A673 (cell line): ENCODE data around the gene FECH. TPM values are rescaled to one million over a fixed set of nuclear protein-coding genes. Genes with fewer than 3 reads are reported as not detected.

Experiments used
- BruUV-seq: library from RNA; stranded (reverse); fragments of 400-500 nt; replicated peaks from 2 replicates; lab custom pipeline; 2021; lab: Mats Ljungman, UMichigan
- CTCF ChIA-PET: fragments of 300-600 bp; sonication (Branson Sonifier 250); formaldehyde crosslinking; loops from one replicate; lab custom pipeline; 2022; ENCODE audit warnings: antibody characterized with exemption; lab: Charles Lee
- POLR2A ChIA-PET: fragments of 300-600 bp; sonication (Branson Sonifier 250); formaldehyde crosslinking; loops from one replicate; lab custom pipeline; 2022; ENCODE audit warnings: antibody characterized with exemption; ENCODE audit not compliant: low non-redundant PET; lab: Charles Lee
- DNase-seq: peaks from one replicate; pipeline ENCODE4 v3.0.0-alpha.2; 2015; ENCODE audit warnings: low spot score
- H3K27ac ChIP-seq: fragments of 200-600 bp; sonication (generic); 2 replicates; pipeline ENCODE4 v1.5.1; 2016; ENCODE audit warnings: mixed run types, low read depth, mild to moderate bottlenecking, mixed read lengths, antibody characterized with exemption, low read length; ENCODE audit not compliant: poor library complexity, severe bottlenecking
- H3K27me3 ChIP-seq: fragments of 200-600 bp; sonication (generic); replicated peaks from 2 replicates; pipeline ENCODE4 v1.6.1; 2017; ENCODE audit warnings: mixed run types, low read depth, mild to moderate bottlenecking, mixed read lengths, antibody characterized with exemption, low read length; ENCODE audit not compliant: insufficient read depth, poor library complexity
- H3K36me3 ChIP-seq: fragments of 200-600 bp; sonication (generic); 2 replicates; pipeline ENCODE4 v1.6.1; 2016; ENCODE audit warnings: mixed run types, mild to moderate bottlenecking, mixed read lengths, antibody characterized with exemption, low read length; ENCODE audit not compliant: insufficient read depth, poor library complexity, severe bottlenecking
- H3K4me1 ChIP-seq: fragments of 200-600 bp; sonication (generic); 2 replicates; pipeline ENCODE4 v1.6.1; 2017; ENCODE audit warnings: mixed run types, mild to moderate bottlenecking, mixed read lengths, antibody characterized with exemption, low read length; ENCODE audit not compliant: insufficient read depth, poor library complexity, severe bottlenecking
- H3K4me3 ChIP-seq: fragments of 200-600 bp; sonication (generic); 2 replicates; pipeline ENCODE4 v1.5.1; 2016; ENCODE audit warnings: low read depth, mixed run types, mild to moderate bottlenecking, mixed read lengths, low read length; ENCODE audit not compliant: poor library complexity, severe bottlenecking
- H3K9me3 ChIP-seq: fragments of 200-600 bp; sonication (generic); 2 replicates; pipeline ENCODE4 v1.6.1; 2016; ENCODE audit warnings: mixed run types, low read depth, mild to moderate bottlenecking, mixed read lengths, antibody characterized with exemption, low read length; ENCODE audit not compliant: poor library complexity, severe bottlenecking
- CTCF ChIP-seq: fragments of 300-800, 200-600 bp; sonication (generic); conservative IDR thresholded peaks from 2 replicates; pipeline ENCODE4 v1.5.1; 2017; ENCODE audit warnings: low read depth, mild to moderate bottlenecking, antibody characterized with exemption, low read length, moderate library complexity, mixed read lengths
- EZH2 ChIP-seq: fragments of 200-600 bp; sonication (generic); IDR thresholded peaks from 2 replicates; pipeline ENCODE4 v1.6.1; 2017; ENCODE audit warnings: borderline replicate concordance, low read depth, mild to moderate bottlenecking, mixed read lengths, antibody characterized with exemption, low read length; ENCODE audit not compliant: poor library complexity, severe bottlenecking
- intact Hi-C: fragments of 100-400 bp; cut with micrococcal nuclease; formaldehyde crosslinking; loops from one replicate; pipeline ENCODE4 v1.10.0; 2022; ENCODE audit not compliant: unreplicated experiment
- total RNA-seq: library from RNA; stranded (reverse); gene quantifications from 2 replicates; pipeline ENCODE4 v1.2.3, GENCODE V29; 2021

FECH gene
- total RNA-seq, 1 experiment from 2014 or later: 65.4 TPM

DNA sequence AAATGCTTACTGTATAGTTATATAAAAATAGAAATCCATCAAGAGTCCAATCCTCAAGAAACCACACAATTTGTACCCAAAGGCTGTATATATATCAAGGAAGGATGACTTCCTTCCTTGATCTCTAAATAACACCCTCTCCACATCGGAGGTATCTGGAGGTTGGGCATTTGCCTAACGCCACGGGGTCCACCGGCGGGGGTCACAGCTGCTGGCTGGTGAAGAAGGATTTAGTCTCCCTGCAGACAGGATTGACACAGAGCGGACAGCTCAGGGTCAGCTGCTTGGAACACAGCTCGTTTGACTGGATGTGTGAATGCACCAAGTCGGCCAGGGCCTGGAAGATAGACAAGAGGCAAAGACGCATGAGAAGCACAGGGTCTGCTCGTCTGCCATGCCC is 36.0 kb downstream of the FECH start:
- intact Hi-C loops: no loop called here
- no peak overlapping the region for H3K4me3 ChIP-seq
- no peak for TF ChIP-seq EZH2
- TF ChIP-seq CTCF: no peak
- no peaks in the 10 kb centered on the region for H3K9me3 ChIP-seq
- BruUV-seq: no TSS peak
- ChIA-PET POLR2A (no interaction called here), CTCF (no interaction called here)
- H3K27me3 ChIP-seq: no peaks in the 10 kb centered on the region
- no peaks in the 10 kb centered on the region for H3K4me1 ChIP-seq
- H3K27ac ChIP-seq: no peak overlapping the region
- H3K36me3 ChIP-seq: peaks cover 12% of the 10 kb centered on the region
- no peak for DNase-seq

GRCh38 chr18:57547260-57547659 is 39.2 kb downstream of the FECH start:
- Histone ChIP-seq H3K4me1 (no peaks in the 10 kb centered on the region), H3K4me3 (no peak overlapping the region), H3K9me3 (no peaks in the 10 kb centered on the region), H3K36me3 (peaks cover 3% of the 10 kb centered on the region), H3K27me3 (no peaks in the 10 kb centered on the region), H3K27ac (no peak overlapping the region)
- no peak for TF ChIP-seq CTCF
- TF ChIP-seq EZH2: no peak
- CTCF ChIA-PET: no interaction called here
- intact Hi-C loops: no loop called here
- BruUV-seq: no TSS peak
- no peak for DNase-seq
- POLR2A ChIA-PET: no interaction called here

DNA sequence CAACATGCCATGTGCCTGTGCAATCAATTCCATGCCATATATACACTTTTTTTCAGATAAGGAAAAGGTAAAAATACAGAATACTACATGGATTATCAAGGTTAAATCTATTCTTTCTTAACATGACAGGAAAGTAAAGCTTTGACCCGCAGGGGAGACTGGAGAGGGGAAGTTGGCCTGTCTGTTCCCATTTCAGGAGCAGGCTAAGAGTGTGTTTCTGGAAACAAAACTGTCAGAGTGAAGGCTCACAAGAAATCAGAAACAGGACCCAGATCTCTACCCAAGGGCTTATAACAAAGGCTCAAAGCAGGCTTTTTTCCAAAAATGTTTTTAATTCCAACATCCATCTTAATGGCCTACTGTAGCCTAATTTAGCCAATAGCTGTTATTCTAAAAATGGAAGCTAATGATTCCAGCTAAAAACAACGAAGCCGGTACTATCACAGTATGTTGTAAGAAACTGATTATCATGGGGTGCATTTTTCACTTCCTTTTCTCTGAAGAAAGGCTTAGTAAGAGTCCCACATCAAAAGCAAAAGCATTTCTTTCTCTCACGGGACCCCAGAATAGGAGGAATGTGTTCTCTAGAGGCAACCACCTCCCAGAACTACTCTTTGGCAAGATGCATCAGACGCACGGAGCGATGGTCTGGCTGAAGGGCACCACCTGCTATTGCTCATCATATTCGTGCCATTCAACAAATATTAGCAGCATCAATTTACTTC is 41.4 kb downstream of the FECH start:
- no peaks in the 10 kb centered on the region for H3K9me3 ChIP-seq
- H3K4me3 ChIP-seq: no peak overlapping the region
- TF ChIP-seq EZH2: no peak
- TF ChIP-seq CTCF: no peak
- no peak overlapping the region for H3K27ac ChIP-seq
- no peak for DNase-seq
- H3K4me1 ChIP-seq: no peaks in the 10 kb centered on the region
- H3K36me3 ChIP-seq: peaks cover 2% of the 10 kb centered on the region
- no TSS peak for BruUV-seq
- no peaks in the 10 kb centered on the region for H3K27me3 ChIP-seq
- ChIA-PET POLR2A (no interaction called here), CTCF (no interaction called here)
- intact Hi-C loops: no loop called here
